Bronchial epithelial cell (primary cell): ENCODE measurements around the gene BPGM. TPM values are rescaled to one million over a fixed set of nuclear protein-coding genes. Genes with fewer than 3 reads are reported as not detected.
"Not testable (repeated sequence)": the region's sequence is repeated elsewhere in the genome, so short reads cannot be mapped to it uniquely, and the experiment has no call there.

Experiments used
- DNase-seq: peaks from one replicate; pipeline ENCODE4 v3.0.0-alpha.2; 2010; ENCODE audit warnings: low read depth
- FAIRE-seq: peaks from 2 replicates; lab custom pipeline; 2011; peaks lifted over from hg19 to GRCh38; lab: Jason Lieb, UNC
- H3K27me3 ChIP-seq: 2 replicates; pipeline ENCODE4 v1.5.1; 2011; ENCODE audit warnings: low read length; ENCODE audit not compliant: control insufficient read depth, insufficient read depth
- H3K36me3 ChIP-seq: 2 replicates; pipeline ENCODE4 v1.5.1; 2011; ENCODE audit warnings: low read length; ENCODE audit not compliant: control insufficient read depth, insufficient read depth
- H3K4me3 ChIP-seq: 2 replicates; pipeline ENCODE4 v1.5.1; 2011; ENCODE audit warnings: mild to moderate bottlenecking, low read depth, low read length, control low read depth
- total RNA-seq: library from RNA; depleted of rRNA; stranded (reverse); fragments of >200 nt; gene quantifications from 2 replicates; pipeline ENCODE4 v1.2.1, GENCODE V29; 2014
- TF ChIP-seq, protein P1 (sequence below): IDR thresholded peaks from 2 replicates; pipeline ENCODE4 v1.5.1; 2011; ENCODE audit warnings: mild to moderate bottlenecking, moderate library complexity, low read length, control low read depth, inconsistent platforms; ENCODE audit not compliant: insufficient read depth, severe bottlenecking

BPGM gene
- total RNA-seq, 1 donor from 2014 or later = 16.6 TPM

DNA sequence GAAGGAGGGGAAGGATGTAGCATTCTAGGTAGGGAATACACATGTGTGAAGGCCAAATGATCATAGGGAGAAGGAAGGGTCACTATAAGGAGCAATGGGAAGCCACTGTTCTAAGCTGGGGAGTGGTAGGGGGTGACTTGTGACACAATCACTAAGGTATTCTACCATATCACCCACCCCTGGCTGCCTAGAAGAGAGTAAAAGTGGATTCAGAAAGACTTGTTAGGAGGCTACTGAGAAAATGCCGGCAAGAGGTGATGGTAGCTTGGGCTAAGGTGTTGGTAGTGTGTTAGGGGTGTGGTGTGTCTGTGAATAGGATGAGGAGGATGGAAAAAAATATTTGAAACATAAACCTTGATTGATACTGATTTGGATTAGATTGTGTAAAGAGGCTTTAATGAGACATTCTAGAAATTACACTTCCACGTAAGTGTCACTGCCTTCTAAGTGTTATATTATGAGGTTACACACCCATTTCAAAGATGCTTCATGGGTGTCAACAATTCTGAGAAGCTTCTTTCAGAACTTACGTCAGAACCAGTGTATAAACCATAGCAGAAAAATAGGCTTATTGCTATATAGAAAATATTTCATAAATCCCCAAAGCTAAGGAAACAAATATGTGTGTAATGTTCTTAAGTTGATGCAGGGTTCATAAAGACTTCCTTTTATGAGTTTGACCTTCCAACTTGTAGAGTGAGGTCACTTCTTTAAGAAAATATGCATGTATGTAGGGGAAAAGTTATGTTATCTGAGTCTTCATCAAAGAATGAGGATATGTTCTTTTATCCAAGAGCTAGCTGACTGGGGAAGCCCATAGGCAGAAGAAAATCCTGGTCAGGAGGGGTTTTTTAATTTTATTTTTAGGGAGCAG, 5.6 kb upstream of the BPGM start:
- peak; percentile 41 for DNase-seq
- TF ChIP-seq, protein P1, sequence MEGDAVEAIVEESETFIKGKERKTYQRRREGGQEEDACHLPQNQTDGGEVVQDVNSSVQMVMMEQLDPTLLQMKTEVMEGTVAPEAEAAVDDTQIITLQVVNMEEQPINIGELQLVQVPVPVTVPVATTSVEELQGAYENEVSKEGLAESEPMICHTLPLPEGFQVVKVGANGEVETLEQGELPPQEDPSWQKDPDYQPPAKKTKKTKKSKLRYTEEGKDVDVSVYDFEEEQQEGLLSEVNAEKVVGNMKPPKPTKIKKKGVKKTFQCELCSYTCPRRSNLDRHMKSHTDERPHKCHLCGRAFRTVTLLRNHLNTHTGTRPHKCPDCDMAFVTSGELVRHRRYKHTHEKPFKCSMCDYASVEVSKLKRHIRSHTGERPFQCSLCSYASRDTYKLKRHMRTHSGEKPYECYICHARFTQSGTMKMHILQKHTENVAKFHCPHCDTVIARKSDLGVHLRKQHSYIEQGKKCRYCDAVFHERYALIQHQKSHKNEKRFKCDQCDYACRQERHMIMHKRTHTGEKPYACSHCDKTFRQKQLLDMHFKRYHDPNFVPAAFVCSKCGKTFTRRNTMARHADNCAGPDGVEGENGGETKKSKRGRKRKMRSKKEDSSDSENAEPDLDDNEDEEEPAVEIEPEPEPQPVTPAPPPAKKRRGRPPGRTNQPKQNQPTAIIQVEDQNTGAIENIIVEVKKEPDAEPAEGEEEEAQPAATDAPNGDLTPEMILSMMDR = no peak
- Histone ChIP-seq H3K27me3 (no peaks in the 10 kb centered on the region), H3K36me3 (no peaks in the 10 kb centered on the region), H3K4me3 (no peak overlapping the region)
- FAIRE-seq = no peak

DNA sequence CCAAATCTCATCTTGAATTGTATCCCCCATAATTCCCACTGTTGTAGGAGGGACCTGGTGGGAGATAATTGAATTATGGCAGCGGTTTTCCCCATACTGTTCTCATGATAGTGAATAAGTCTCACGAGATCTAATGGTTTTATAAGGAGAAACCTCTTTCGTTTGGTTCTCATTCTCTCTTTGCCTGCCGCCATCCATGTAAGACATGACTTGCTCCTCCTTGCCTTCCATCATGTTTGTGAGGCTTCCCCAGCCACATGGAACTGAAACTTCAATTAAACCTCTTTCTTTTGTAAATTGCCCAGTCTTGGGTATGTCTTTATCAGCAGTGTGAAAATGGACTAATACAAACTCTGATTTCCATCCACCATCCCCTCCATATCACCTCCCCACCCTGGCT, 4.7 kb upstream of the BPGM start:
- H3K4me3 ChIP-seq, H3K36me3 ChIP-seq, FAIRE-seq, DNase-seq, H3K27me3 ChIP-seq: not testable (repeated sequence)

DNA sequence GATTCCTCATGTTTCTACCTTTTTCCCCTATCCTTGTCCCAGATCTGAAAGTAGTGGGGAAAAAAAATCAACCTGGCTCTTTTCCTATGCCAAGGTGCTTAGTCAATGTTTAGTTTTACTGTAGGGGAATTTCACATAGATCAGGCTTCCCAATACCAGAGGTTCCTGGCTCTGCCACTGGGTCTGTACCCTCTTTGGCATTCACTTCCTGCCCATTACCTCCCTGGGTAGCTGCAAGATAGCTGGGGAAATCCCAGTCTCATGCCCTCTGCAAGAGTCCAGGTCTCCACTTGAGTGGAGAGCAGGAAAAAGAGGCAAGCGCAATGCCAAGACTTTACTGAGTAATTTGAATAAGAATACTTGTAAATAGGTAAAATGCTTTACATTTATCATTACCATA, 3.5 kb upstream of the BPGM start:
- no peaks in the 10 kb centered on the region for H3K36me3 ChIP-seq
- no peak for FAIRE-seq
- DNase-seq = peak; percentile 77
- no peaks in the 10 kb centered on the region for H3K27me3 ChIP-seq
- TF ChIP-seq, protein P1 = no peak
- no peak overlapping the region for H3K4me3 ChIP-seq

DNA sequence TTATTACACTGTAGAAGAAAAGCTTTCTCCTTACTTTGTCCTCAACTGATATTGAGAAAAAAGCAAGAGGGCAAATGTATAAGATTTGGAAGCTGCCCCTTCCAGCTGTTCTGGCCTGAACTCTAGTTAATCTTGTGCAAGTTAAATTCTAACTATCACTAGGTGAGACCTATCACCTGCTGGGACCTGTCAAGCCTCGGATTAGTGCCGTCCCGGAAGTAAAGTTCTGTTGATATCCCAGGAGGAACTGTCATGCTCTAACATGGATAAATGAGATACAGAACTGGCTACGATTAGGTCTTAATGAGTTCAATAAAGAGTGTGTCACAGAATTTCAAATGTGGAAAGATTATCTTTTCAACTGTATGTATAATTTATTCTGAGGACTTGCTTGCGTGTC, 1.2 kb upstream of the BPGM start:
- H3K4me3 ChIP-seq = peak overlapping the region; percentile 77
- no peaks in the 10 kb centered on the region for H3K27me3 ChIP-seq
- TF ChIP-seq, protein P1 = no peak
- no peaks in the 10 kb centered on the region for H3K36me3 ChIP-seq
- FAIRE-seq (no peak), DNase-seq (no peak)

DNA sequence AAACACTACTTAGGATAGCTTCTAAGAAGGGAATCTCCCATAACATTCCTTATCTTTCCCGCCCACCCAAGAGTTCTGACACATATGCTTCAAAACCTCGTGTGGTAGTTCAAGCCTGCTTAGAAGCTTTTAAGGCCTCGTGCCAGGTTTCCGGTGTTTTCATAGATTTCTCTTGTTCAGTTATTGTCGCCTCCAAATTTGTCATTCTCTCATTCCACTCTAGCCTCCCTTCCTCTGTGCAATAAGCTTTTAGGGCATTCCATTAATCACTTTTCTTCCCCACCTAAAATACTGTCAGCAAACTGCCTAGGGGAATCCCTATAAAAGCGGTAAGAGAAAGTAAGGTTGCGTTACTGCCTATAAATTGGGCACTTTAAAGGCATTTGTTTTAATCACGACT, 718 bp upstream of the BPGM start:
- Histone ChIP-seq H3K36me3 (no peaks in the 10 kb centered on the region), H3K4me3 (peak overlapping the region; percentile 77), H3K27me3 (no peaks in the 10 kb centered on the region)
- TF ChIP-seq, protein P1 = no peak
- DNase-seq (peak; percentile 42), FAIRE-seq (no peak)

DNA sequence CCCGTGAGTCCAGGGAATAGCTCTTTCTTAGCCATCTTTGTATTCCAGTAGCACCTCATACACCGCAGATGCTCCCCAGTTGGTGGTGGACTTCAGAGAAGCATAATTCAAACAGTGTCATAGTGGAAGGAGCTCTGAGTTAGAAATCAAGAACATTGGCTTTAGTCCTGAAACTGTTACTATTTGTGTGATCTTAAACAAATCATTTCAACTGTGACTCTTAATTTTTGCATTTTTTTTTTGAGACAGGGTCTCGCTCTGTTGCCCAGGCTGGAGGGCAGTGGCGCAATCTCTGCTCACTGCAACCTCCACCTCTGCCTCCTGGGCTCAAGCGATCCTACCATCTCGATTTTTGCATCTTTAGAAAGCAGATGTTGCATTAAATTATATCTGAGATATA, 1.8 kb downstream of the BPGM start:
- no peaks in the 10 kb centered on the region for H3K36me3 ChIP-seq
- FAIRE-seq = no peak
- DNase-seq = no peak
- no peak overlapping the region for H3K4me3 ChIP-seq
- H3K27me3 ChIP-seq = no peaks in the 10 kb centered on the region
- TF ChIP-seq, protein P1 = no peak
